GM19395 (cell line): ENCODE results near the gene DUSP11.
"Not testable (repeated sequence)": the region's sequence is repeated elsewhere in the genome, so short reads cannot be mapped to it uniquely, and the experiment has no call there.

Experiments
- ATAC-seq: cut with Tn5 transposase; IDR thresholded peaks from one replicate; pipeline ENCODE4 v1.9.1; 2021; ENCODE audit warnings: mild to moderate bottlenecking, moderate library complexity; ENCODE audit not compliant: unreplicated experiment

Gene DUSP11

GRCh38 chr2:73779467-73780236 lies at the start of gene DUSP11:
Gene DUSP11, minus strand, starts transcription at chr2:73780103. Its CDS starts 129 bp downstream, at chr2:73779974.
- peak; percentile 100 for ATAC-seq

GRCh38 chr2:73828818-73829570 lies 49.1 kb upstream of the DUSP11 start, which contains the start of gene STAMBP:
Gene STAMBP, plus strand, starts transcription at chr2:73828961. Its CDS starts 1,896 bp downstream, at chr2:73830857.
- peak; percentile 82 for ATAC-seq

- no peak for ATAC-seq
Observed at GRCh38 chr2:73828389-73828817, 48.5 kb upstream of the DUSP11 start.

GRCh38 chr2:73827660-73828388 lies 47.9 kb upstream of the DUSP11 start:
- no peak for ATAC-seq

- no peak for ATAC-seq
Observed at GRCh38 chr2:73827018-73827417, 47.1 kb upstream of the DUSP11 start.

GRCh38 chr2:73825408-73825807 lies 45.5 kb upstream of the DUSP11 start:
- ATAC-seq = no peak

GRCh38 chr2:73823916-73824523 lies 44.1 kb upstream of the DUSP11 start:
- ATAC-seq = no peak

- ATAC-seq = no peak
Observed at GRCh38 chr2:73823416-73823815, 43.5 kb upstream of the DUSP11 start.

GRCh38 chr2:73822991-73823390 lies 43.1 kb upstream of the DUSP11 start:
- no peak for ATAC-seq

GRCh38 chr2:73822276-73822675 lies 42.4 kb upstream of the DUSP11 start:
- peak; percentile 57 for ATAC-seq

- ATAC-seq = no peak
Observed at GRCh38 chr2:73821669-73822068, 41.8 kb upstream of the DUSP11 start.

- peak; percentile 74 for ATAC-seq
Observed at GRCh38 chr2:73821227-73821626, 41.3 kb upstream of the DUSP11 start.

- no peak for ATAC-seq
Observed at GRCh38 chr2:73818296-73818695, 38.4 kb upstream of the DUSP11 start.

- no peak for ATAC-seq
Observed at GRCh38 chr2:73812635-73813034, 32.7 kb upstream of the DUSP11 start.

- ATAC-seq = no peak
Observed at GRCh38 chr2:73811878-73812277, 32.0 kb upstream of the DUSP11 start.

- not testable (repeated sequence) for ATAC-seq
Observed at GRCh38 chr2:73783883-73784282, 4.0 kb upstream of the DUSP11 start, which contains the start of gene C2orf78. Gene C2orf78, plus strand, starts transcription at chr2:73784183. Its CDS starts 127 bp downstream, at chr2:73784310.

GRCh38 chr2:73783402-73783801 lies 3.5 kb upstream of the DUSP11 start:
- ATAC-seq = not testable (repeated sequence)

- no peak for ATAC-seq
Observed at GRCh38 chr2:73780237-73780582, 307 bp upstream of the DUSP11 start.

- ATAC-seq = not testable (repeated sequence)
Observed at GRCh38 chr2:73778867-73779466, 936 bp downstream of the DUSP11 start.

- no peak for ATAC-seq
Observed at GRCh38 chr2:73776869-73777519, 2.9 kb downstream of the DUSP11 start.
